Cardiac septum (tissue), 1 donor: Measurements from ENCODE around the gene TBC1D16. TPM values are rescaled to one million over a fixed set of nuclear protein-coding genes. Genes with fewer than 3 reads are reported as not detected.

ENCODE experiments used
- DNase-seq: peaks from one replicate; pipeline ENCODE4 v3.0.0-alpha.2; 2020; ENCODE audit warnings: low spot score
- intact Hi-C: fragments of 100-400 bp; cut with DNase I; formaldehyde crosslinking; loops from one replicate; pipeline ENCODE4 v1.14.0; 2022
- long read RNA-seq: library from polyadenylated mRNA; unstranded; transcript quantifications from one replicate; pipeline ENCODE4 v2.0.0, GENCODE V29; 2021
- total RNA-seq: library from RNA; stranded (reverse); fragmentation: NEBNext Ultra II Directional; extraction: Animal tissue kit (Norgen Biotek cat#: 25700); gene quantifications from one replicate; pipeline ENCODE4 v1.2.1, GENCODE V29; 2021
- donor health status: DM: no; HTN: no; CAD: no.

TBC1D16 gene, protein sequence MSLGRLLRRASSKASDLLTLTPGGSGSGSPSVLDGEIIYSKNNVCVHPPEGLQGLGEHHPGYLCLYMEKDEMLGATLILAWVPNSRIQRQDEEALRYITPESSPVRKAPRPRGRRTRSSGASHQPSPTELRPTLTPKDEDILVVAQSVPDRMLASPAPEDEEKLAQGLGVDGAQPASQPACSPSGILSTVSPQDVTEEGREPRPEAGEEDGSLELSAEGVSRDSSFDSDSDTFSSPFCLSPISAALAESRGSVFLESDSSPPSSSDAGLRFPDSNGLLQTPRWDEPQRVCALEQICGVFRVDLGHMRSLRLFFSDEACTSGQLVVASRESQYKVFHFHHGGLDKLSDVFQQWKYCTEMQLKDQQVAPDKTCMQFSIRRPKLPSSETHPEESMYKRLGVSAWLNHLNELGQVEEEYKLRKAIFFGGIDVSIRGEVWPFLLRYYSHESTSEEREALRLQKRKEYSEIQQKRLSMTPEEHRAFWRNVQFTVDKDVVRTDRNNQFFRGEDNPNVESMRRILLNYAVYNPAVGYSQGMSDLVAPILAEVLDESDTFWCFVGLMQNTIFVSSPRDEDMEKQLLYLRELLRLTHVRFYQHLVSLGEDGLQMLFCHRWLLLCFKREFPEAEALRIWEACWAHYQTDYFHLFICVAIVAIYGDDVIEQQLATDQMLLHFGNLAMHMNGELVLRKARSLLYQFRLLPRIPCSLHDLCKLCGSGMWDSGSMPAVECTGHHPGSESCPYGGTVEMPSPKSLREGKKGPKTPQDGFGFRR
- total RNA-seq: 17.1 TPM
- long read RNA-seq, full-length matches to known transcripts: 2 of 27 reads
- long read RNA-seq, partial matches to known transcripts: 1 of 27 reads
- long read RNA-seq, other reads (novel, unspliced or antisense): 24 of 27 reads

DNA sequence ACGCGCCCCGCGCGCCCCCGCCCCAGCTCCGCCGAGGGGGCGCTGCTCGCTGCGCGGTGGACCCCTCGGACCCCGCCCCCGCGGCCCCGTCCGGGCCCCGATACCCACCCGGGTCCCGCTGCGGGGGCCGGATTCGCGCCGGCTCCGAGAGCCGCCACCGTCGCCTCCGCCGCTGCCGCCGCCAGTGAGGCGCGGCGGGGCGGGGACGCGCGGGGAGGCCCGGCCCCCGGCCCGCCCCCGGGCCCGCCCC, at the start of gene TBC1D16:
TSS of gene TBC1D16 (minus strand) at position 186 of the 250 bp plus-strand sequence. CDS start 22,325 bp downstream, outside the sequence.
- no peak for DNase-seq
- intact Hi-C loops: no loop called here

- intact Hi-C loops: loop anchor here (5.0 kb wide), 1 partner anchor 77 kb away; no protein-coding TSS in a partner anchor
- no peak for DNase-seq
Measured at GRCh38 chr17:80084773-80085172, 49.1 kb upstream of the TBC1D16 start.

GRCh38 chr17:80083136-80083661, 47.5 kb upstream of the TBC1D16 start:
- no peak for DNase-seq
- intact Hi-C loops: loop anchor here (5.0 kb wide), 1 partner anchor 76 kb away; no protein-coding TSS in a partner anchor

- intact Hi-C loops: loop anchor here (5.0 kb wide), 1 partner anchor 75 kb away; no protein-coding TSS in a partner anchor
Measured at GRCh38 chr17:80082403-80083135, 46.9 kb upstream of the TBC1D16 start.

GRCh38 chr17:80081596-80081995, 45.9 kb upstream of the TBC1D16 start:
- intact Hi-C loops: loop anchor here (5.0 kb wide), 1 partner anchor 74 kb away; no protein-coding TSS in a partner anchor
- no peak for DNase-seq

More at GRCh38 chr17:80082403-80083135, 46.9 kb upstream of the TBC1D16 start:
- DNase-seq: no peak

DNA sequence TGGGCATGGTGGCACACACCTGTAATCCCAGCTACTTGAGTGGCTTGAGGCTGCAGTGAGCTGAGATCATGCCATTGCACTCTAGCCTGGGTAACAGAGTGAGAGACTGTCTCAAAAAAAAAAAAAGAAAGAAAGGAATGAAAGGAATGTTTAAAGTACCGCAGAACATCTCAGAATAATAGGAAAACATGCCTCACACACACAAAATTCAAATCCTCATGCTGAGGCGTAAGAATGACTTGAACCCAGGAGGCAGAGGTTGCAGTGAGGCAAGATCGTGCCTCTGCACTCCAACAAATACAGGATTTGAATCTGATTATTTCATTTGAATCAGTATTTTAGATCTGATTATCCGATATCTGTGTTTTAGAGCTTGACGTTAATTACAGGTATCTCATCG, 44.4 kb upstream of the TBC1D16 start:
- intact Hi-C loops: loop anchor here (5.0 kb wide), 1 partner anchor 73 kb away; no protein-coding TSS in a partner anchor
- no peak for DNase-seq

DNA sequence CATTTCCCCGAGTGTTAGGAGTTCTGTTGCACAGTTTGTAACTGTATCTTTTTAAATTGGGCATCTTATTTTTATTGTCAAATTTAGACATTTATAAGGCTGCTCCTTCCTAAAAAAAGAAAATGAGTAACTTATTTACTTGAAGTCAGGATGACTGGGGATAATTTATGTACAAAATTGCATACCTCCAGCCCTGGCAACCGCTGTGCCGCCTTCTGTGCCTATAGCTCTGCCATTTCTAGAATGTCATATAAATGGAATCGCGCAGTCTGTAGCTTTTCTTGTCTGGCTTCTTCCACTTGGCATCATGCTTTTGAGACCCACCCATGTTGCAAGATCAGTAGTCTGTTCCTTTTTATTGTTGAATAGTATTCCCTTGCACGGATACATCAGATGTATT, 36.7 kb upstream of the TBC1D16 start:
- intact Hi-C loops: no loop called here
- DNase-seq: no peak

DNA sequence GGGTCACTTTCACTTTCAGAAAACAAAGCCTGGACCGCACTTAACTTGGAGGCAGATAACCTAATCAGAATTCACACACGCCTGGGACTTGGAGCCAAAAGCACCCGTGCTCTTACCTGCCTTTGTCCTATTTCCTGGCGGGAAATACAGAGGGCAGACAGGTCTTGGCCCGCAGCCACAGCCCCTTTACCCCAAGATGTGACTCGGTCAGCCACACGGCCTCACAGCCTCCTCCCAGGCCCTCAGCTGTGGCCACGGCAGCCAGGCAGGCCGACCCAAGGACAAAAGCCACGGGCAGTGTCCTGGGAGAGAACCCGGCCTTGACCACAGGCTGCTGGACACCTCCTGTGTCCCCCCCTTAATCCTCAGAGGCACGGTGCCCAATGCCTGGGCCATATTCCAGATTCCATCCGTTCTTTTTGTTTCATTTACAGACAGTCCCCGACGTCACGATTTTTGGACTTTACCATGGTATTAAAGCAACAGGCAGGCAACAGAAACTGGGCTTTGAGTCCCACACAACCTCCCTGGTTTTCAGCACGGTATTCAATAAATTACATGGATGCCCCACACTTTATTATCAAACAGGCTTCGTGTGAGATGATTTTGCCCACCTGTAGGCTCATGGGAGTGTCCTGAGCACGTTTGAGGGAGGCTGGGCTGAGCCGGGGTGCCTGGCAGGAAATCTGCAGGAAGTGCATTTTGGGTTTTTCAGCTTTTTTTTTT, 35.6 kb upstream of the TBC1D16 start:
- DNase-seq: peak; percentile 77
- intact Hi-C loops: no loop called here

GRCh38 chr17:80070375-80071115, 34.9 kb upstream of the TBC1D16 start:
- intact Hi-C loops: no loop called here
- DNase-seq: no peak

DNA sequence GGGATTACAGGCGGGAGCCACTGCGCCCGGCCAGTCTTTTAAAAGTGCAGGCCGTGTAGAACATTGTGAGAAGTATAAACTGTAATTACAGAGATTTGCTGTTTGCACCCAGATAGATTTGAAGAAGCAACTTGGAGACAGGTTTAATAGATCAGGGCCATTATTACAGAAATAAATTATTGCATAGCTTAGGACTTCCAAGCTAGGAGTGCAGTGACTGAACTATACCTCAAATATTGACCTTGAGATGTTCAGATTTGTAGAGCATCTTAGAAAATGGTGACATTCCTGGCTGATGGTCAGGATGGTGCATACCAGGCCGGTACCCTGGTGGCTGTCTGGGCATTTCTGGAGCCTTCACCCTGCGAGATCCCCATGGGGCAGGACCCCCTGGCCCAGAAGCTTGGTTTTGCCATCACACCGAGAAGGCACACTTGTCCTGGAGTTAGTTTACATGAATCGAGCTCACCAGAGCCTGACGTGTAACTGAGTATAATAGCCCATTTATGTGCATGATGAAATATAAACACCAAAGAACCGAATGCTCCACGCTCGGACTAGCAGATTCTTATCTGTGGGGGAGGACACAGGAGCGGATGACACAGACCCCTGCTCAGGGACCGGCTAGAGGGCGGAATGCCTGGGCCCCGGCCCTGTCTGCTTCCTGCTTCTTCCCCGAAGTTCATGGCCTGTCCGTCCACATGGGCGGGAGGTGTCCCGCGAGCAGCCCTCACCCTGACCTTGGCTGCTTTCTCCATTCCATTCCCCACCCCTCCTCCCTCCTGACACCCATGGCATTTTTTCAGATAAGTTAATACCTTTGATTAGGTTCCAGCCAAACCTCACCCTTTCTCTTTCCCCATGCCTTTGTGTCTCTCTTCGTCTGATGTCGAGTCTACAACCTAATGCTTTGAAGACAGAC, 32.9 kb upstream of the TBC1D16 start:
- intact Hi-C loops: no loop called here
- no peak for DNase-seq

- DNase-seq: no peak
- intact Hi-C loops: no loop called here
Measured at GRCh38 chr17:80067393-80067986, 31.8 kb upstream of the TBC1D16 start.

DNA sequence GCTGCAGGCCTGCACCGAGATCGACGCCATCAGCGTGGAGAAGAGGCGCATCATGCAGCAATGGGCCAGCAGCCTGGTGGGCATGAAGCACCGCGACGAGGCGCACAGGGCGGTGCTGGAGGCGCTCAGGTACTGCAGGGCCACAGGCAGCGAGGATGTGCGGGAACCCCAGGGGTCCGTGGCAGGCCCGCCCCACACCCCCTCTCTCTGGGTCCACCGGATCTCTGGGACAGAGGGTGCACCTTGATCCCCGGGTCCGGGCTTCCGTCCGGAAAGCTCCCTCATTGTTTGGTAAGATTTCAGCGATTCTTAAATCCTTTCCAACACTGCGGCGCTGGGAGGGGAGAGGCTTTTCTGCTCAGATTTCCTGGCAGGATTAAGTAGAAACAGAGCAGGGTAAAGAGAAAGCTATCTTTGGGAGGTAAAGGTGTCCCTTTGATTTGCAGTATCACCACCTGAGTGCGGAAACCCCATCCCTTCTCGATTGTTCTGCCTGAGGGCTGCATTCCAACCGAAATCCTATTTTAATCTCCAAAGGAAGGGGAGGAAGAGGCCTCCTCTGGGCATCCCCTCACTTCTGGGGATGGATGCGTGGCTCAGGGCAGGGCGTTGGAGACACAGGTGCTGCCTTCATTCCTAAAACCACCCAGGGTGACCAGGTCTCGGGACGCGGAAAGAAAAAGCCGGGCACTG, 30.0 kb upstream of the TBC1D16 start:
- intact Hi-C loops: no loop called here
- DNase-seq: no peak

DNA sequence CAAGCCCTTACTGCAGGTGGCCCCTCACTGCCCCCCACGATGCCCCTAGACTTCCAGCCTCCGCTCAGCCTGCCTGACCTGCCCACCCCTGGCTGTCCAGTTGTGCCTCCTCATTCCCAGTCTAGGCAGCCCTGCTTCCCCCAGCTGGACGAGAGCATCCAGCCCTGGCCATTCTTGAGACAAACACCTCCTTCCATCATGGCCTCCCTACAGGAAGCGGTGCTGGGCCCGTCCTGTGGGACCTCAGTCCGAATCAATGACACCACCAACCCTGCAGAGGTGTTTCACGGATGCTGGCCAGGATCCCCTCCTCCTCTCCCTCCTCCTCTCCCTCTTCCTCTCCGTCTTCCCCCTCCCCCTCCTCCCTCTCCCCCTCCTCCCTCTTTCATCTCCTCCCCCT, 29.0 kb upstream of the TBC1D16 start:
- no peak for DNase-seq
- intact Hi-C loops: no loop called here

GRCh38 chr17:80063830-80064585, 28.3 kb upstream of the TBC1D16 start:
- intact Hi-C loops: no loop called here
- no peak for DNase-seq

GRCh38 chr17:80061421-80061820, 25.7 kb upstream of the TBC1D16 start:
- intact Hi-C loops: no loop called here
- DNase-seq: no peak

GRCh38 chr17:80060644-80061043, 25.0 kb upstream of the TBC1D16 start:
- intact Hi-C loops: no loop called here
- no peak for DNase-seq
